ENCODE results near the gene CRIM1. TPM values are rescaled to one million over a fixed set of nuclear protein-coding genes. Genes with fewer than 3 reads are reported as not detected.

Gene CRIM1
- total and polyA plus RNA-seq, 2 of the 8 experiments (the other 6 are each of a cell fraction or from before 2014, with no cell fraction given), result 9.4 to 28.4 TPM

DNA sequence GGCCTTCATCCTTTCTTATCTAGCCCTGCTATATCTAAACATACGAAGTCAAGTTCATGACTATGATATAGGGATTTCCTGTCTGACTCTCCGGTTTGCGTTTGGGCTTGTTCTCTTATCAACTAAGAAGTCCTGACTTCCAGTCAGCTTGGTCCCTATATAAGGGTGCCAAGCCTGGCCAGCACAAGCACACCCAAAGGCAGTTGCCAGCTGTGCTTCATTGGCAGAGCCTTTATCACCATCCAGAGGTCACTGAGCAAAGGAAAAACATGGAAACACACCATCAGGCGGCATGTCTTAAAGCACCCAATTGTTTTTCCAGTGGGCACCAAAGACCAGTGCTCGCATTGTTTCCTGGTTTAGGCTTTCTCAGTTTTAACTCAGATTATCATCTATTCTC, 169.7 kb downstream of the CRIM1 start:
- no peak overlapping the region for H3K4me2 ChIP-seq (ENCODE audit: insufficient read depth in 1 of 2, low read depth in 2 of 2, low read length in 2 of 2)
- H3K9me3 ChIP-seq (ENCODE audit: insufficient read depth in 2 of 2, low read depth in 1 of 2, low read length in 1 of 2), result no peaks in the 10 kb centered on the region
- H3K4me1 ChIP-seq (replicated peaks in 1 of 4; ENCODE audit: control insufficient read depth in 3 of 4, insufficient read depth in 4 of 4, low read length in 3 of 4), result no peaks in the 10 kb centered on the region
- ChIA-PET POLR2A (ENCODE audit: partially characterized antibody) (interaction anchor here (1.2 kb wide), 1 partner anchor 145 kb away, joined by 3 read pairs; no protein-coding TSS in a partner anchor), CTCF (ENCODE audit: partially characterized antibody) (interaction anchor here (1.2 kb wide), 1 partner anchor 139 kb away, joined by 3 read pairs; no protein-coding TSS in a partner anchor)
- FAIRE-seq (no peak), DNase-seq (ENCODE audit: low read depth in 1 of 2, low spot score in 2 of 2) (no peak)
- H2BK20ac ChIP-seq (ENCODE audit: low read length), result no peak overlapping the region
- no peak overlapping the region for H2BK12ac ChIP-seq (ENCODE audit: low read depth, low read length)
- H2BK15ac ChIP-seq (ENCODE audit: low read length), result no peak overlapping the region
- no peak overlapping the region for H3K4me3 ChIP-seq (ENCODE audit: extremely low read depth in 1 of 4, insufficient read depth in 2 of 4, low read depth in 3 of 4, low read length in 4 of 4)
- no peak overlapping the region for H2AK5ac ChIP-seq (ENCODE audit: low read depth, low read length)
- H3K23me2 ChIP-seq (ENCODE audit: low read depth, low read length), result no peaks in the 10 kb centered on the region
- no peaks in the 10 kb centered on the region for H3K27me3 ChIP-seq (replicated peaks in 1 of 4; ENCODE audit: control insufficient read depth in 3 of 4, extremely low read depth in 1 of 4, insufficient read depth in 3 of 4, low read length in 3 of 4)
- 89% methylated on average over 5 of the region's 5 CpGs; no CpG with 5 or more reads in 1 of the 2 experiments for WGBS, 2 experiments (ENCODE audit: extremely low coverage in 1 of 2, insufficient coverage in 1 of 2, insufficient read length in 1 of 2, insufficient replicate concordance in 2 of 2, low coverage in 1 of 2, low lambda C conversion rate in 2 of 2, missing lambda C conversion rate in 1 of 2)
- no peak overlapping the region for H3K56ac ChIP-seq (replicated peaks; ENCODE audit: insufficient read length, low read depth, low read length)
- no peak overlapping the region for H4K8ac ChIP-seq (ENCODE audit: extremely low read depth, insufficient read depth, low read length)
- H4K5ac ChIP-seq (ENCODE audit: insufficient read length, low read depth, low read length), result no peak overlapping the region
- no peak overlapping the region for H3K27ac ChIP-seq (ENCODE audit: low read depth, low read length)
- no peak overlapping the region for H3K9ac ChIP-seq (replicated peaks in 1 of 4; ENCODE audit: extremely low read depth in 1 of 4, low read depth in 3 of 4, low read length in 3 of 4)
- H3K79me2 ChIP-seq (ENCODE audit: control insufficient read depth in 1 of 2, insufficient read depth in 2 of 2, low read length in 2 of 2), result no peaks in the 10 kb centered on the region
- H3K18ac ChIP-seq (ENCODE audit: extremely low read depth, low read length), result no peak overlapping the region
- no peak overlapping the region for H2AFZ ChIP-seq (ENCODE audit: low read length)
- H4K91ac ChIP-seq (replicated peaks; ENCODE audit: insufficient read length, low read length), result no peak overlapping the region
- peaks cover 0 to 24% (median 16%) of the 10 kb centered on the region in 4 experiments; a peak in 7 of 8 replicates for H3K36me3 ChIP-seq (ENCODE audit: control insufficient read depth in 2 of 4, insufficient read depth in 4 of 4, low read length in 3 of 4)
- H3K14ac ChIP-seq (ENCODE audit: insufficient read length), result no peak overlapping the region
- no peak overlapping the region for H2BK5ac ChIP-seq (ENCODE audit: low read depth, low read length)
- no peaks in the 10 kb centered on the region for H3K79me1 ChIP-seq (ENCODE audit: low read depth, low read length)
- H4K20me1 ChIP-seq (replicated peaks in 1 of 2; ENCODE audit: control insufficient read depth in 1 of 2, insufficient read depth in 2 of 2, low read length in 2 of 2), result peaks cover 0 to 1% of the 10 kb centered on the region in 2 experiments
- H3K23ac ChIP-seq (ENCODE audit: insufficient read length), result no peak overlapping the region
- H3K4ac ChIP-seq (replicated peaks; ENCODE audit: insufficient read length, low read depth, low read length), result no peak overlapping the region
- H2BK120ac ChIP-seq (replicated peaks; ENCODE audit: low read depth, low read length), result no peak overlapping the region
- TF ChIP-seq SP2 (IDR thresholded peaks at IDR 0.05; ENCODE audit: low read length) (no peak), BCL11A (IDR thresholded peaks at IDR 0.05; ENCODE audit: low read depth in 2 of 2, low read length in 2 of 2) (no peak), JUND (IDR thresholded peaks at IDR 0.05; ENCODE audit: low read length) (no peak), KDM5A (IDR thresholded peaks at IDR 0.05; ENCODE audit: low read length) (no peak), SP4 (IDR thresholded peaks at IDR 0.05; ENCODE audit: low read length) (no peak), TCF12 (IDR thresholded peaks at IDR 0.05; ENCODE audit: low read depth, low read length) (no peak), SUZ12 (IDR thresholded peaks at IDR 0.05; ENCODE audit: low read length) (no peak), TAF1 (IDR thresholded peaks at IDR 0.05; ENCODE audit: low read depth, low read length) (no peak)
- TF ChIP-seq, protein P1, sequence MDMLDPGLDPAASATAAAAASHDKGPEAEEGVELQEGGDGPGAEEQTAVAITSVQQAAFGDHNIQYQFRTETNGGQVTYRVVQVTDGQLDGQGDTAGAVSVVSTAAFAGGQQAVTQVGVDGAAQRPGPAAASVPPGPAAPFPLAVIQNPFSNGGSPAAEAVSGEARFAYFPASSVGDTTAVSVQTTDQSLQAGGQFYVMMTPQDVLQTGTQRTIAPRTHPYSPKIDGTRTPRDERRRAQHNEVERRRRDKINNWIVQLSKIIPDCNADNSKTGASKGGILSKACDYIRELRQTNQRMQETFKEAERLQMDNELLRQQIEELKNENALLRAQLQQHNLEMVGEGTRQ (IDR thresholded peaks at IDR 0.05; ENCODE audit: low read length), result no peak
